H9 (cell line): ENCODE results near the gene KLLN. TPM values are rescaled to one million over a fixed set of nuclear protein-coding genes. Genes with fewer than 3 reads are reported as not detected.

ENCODE experiments used
- DNase-seq: peaks from one replicate; pipeline ENCODE4 v3.0.0-alpha.2; 2017
- H2AFZ ChIP-seq: one replicate; pipeline ENCODE4 v1.6.1; 2013; ENCODE audit warnings: mild to moderate bottlenecking, low read length, control low read depth, moderate library complexity
- H2AK5ac ChIP-seq: 2 replicates; pipeline ENCODE4 v1.6.1; 2013; ENCODE audit warnings: low read length, control low read depth, mixed read lengths; ENCODE audit not compliant: insufficient read length
- H2BK120ac ChIP-seq: one replicate; pipeline ENCODE4 v1.6.1; 2013; ENCODE audit warnings: low read depth, mild to moderate bottlenecking, low read length, control low read depth, inconsistent platforms; ENCODE audit not compliant: poor library complexity, severe bottlenecking
- H2BK12ac ChIP-seq: 2 replicates; pipeline ENCODE4 v1.6.1; 2013; ENCODE audit warnings: low read length, control low read depth, mixed read lengths, low read depth; ENCODE audit not compliant: insufficient read length
- H2BK15ac ChIP-seq: 2 replicates; pipeline ENCODE4 v1.6.1; 2013; ENCODE audit warnings: low read depth, low read length, control low read depth
- H2BK20ac ChIP-seq: one replicate; pipeline ENCODE4 v1.6.1; 2013; ENCODE audit warnings: low read depth, mild to moderate bottlenecking, low read length, control low read depth, inconsistent platforms; ENCODE audit not compliant: poor library complexity, severe bottlenecking
- H2BK5ac ChIP-seq: 2 replicates; pipeline ENCODE4 v1.6.1; 2013; ENCODE audit warnings: low read length, control low read depth, mixed read lengths; ENCODE audit not compliant: insufficient read length
- H3K14ac ChIP-seq: 2 replicates; pipeline ENCODE4 v1.6.1; 2013; ENCODE audit warnings: low read length, control low read depth; ENCODE audit not compliant: insufficient read depth
- H3K18ac ChIP-seq: 2 replicates; pipeline ENCODE4 v1.6.1; 2013; ENCODE audit warnings: low read depth, mild to moderate bottlenecking, mixed read lengths, low read length, control low read depth; ENCODE audit not compliant: insufficient read length
- H3K23ac ChIP-seq: 2 replicates; pipeline ENCODE4 v1.6.1; 2013; ENCODE audit warnings: low read length, control low read depth, mixed read lengths, low read depth; ENCODE audit not compliant: insufficient read length
- H3K23me2 ChIP-seq: 2 replicates; pipeline ENCODE4 v1.6.1; 2013; ENCODE audit warnings: low read depth, mild to moderate bottlenecking, mixed read lengths, low read length, control low read depth; ENCODE audit not compliant: insufficient read length, poor library complexity, severe bottlenecking
- H3K27ac ChIP-seq: 2 replicates; pipeline ENCODE4 v1.5.1; 2013; ENCODE audit warnings: low read length, control low read depth, mixed read lengths, low read depth; ENCODE audit not compliant: insufficient read length
- H3K27me3 ChIP-seq: 2 replicates; pipeline ENCODE4 v1.6.1; 2013; ENCODE audit warnings: low read length, control low read depth, inconsistent platforms; ENCODE audit not compliant: insufficient read depth
- H3K4ac ChIP-seq: 2 replicates; pipeline ENCODE4 v1.6.1; 2013; ENCODE audit warnings: low read depth, mild to moderate bottlenecking, control low read depth, inconsistent platforms, low read length, moderate library complexity
- H3K4me1 ChIP-seq: 2 replicates; pipeline ENCODE4 v1.6.1; 2013; ENCODE audit warnings: low read length, control low read depth, inconsistent platforms; ENCODE audit not compliant: insufficient read depth
- H3K4me2 ChIP-seq: 2 replicates; pipeline ENCODE4 v1.6.1; 2013; ENCODE audit warnings: low read length, control low read depth, mixed read lengths; ENCODE audit not compliant: insufficient read length, insufficient read depth
- H3K56ac ChIP-seq: 2 replicates; pipeline ENCODE4 v1.6.1; 2013; ENCODE audit warnings: low read depth, mild to moderate bottlenecking, mixed read lengths, low read length, control low read depth; ENCODE audit not compliant: insufficient read length
- H3K79me1 ChIP-seq: 2 replicates; pipeline ENCODE4 v1.6.1; 2013; ENCODE audit warnings: low read depth, mild to moderate bottlenecking, moderate library complexity, low read length, control low read depth, inconsistent platforms; ENCODE audit not compliant: insufficient read depth, poor library complexity, severe bottlenecking
- H3K79me2 ChIP-seq: 2 replicates; pipeline ENCODE4 v1.6.1; 2013; ENCODE audit warnings: low read length, control low read depth, inconsistent platforms; ENCODE audit not compliant: insufficient read depth
- H3K9ac ChIP-seq: 2 replicates; pipeline ENCODE4 v1.6.1; 2013; ENCODE audit warnings: low read length, control low read depth, mixed read lengths; ENCODE audit not compliant: insufficient read length; ENCODE audit errors: extremely low read depth
- H3K9me3 ChIP-seq: one replicate; pipeline ENCODE4 v1.6.1; 2013; ENCODE audit warnings: low read depth, low read length, inconsistent platforms; ENCODE audit not compliant: control insufficient read depth
- H3T11ph ChIP-seq: one replicate; pipeline ENCODE4 v1.6.1; 2013; ENCODE audit warnings: mild to moderate bottlenecking, low read length, control low read depth, inconsistent platforms
- H4K20me1 ChIP-seq: one replicate; pipeline ENCODE4 v1.6.1; 2013; ENCODE audit not compliant: control insufficient read depth, insufficient read length, insufficient read depth
- H4K5ac ChIP-seq: 2 replicates; pipeline ENCODE4 v1.6.1; 2013; ENCODE audit warnings: low read depth, mild to moderate bottlenecking, mixed read lengths, low read length, control low read depth; ENCODE audit not compliant: insufficient read length
- H4K8ac ChIP-seq: replicated peaks from 2 replicates; pipeline ENCODE4 v1.6.1; 2013; ENCODE audit warnings: low read length, control low read depth, mixed read lengths, low read depth; ENCODE audit not compliant: insufficient read length
- H4K91ac ChIP-seq: 2 replicates; pipeline ENCODE4 v1.6.1; 2013; ENCODE audit warnings: low read depth, mild to moderate bottlenecking, moderate library complexity, mixed read lengths, low read length, control low read depth; ENCODE audit not compliant: insufficient read length
- H3K27ac Mint-ChIP-seq, 3 experiments: 2 replicates in 2 of 3; 3 replicates in 1 of 3; pipeline ENCODE4 v1.8.0; 2020 to 2021; ENCODE audit warnings: mixed read lengths in 3 of 3, mild to moderate bottlenecking in 1 of 3, moderate library complexity in 1 of 3
- H3K27me3 Mint-ChIP-seq: 2 replicates; pipeline ENCODE4 v1.8.0; 2021; ENCODE audit warnings: low read depth, mild to moderate bottlenecking, moderate library complexity, mixed read lengths
- H3K36me3 Mint-ChIP-seq, 3 experiments: 2 replicates in 2 of 3; 3 replicates in 1 of 3; pipeline ENCODE4 v1.8.0; 2020 to 2021; ENCODE audit warnings: low read depth in 3 of 3, mixed read lengths in 3 of 3; ENCODE audit not compliant: insufficient read depth in 1 of 3
- H3K4me1 Mint-ChIP-seq, 2 experiments: 2 replicates each; pipeline ENCODE4 v1.8.0; 2020; ENCODE audit warnings: mixed read lengths in 2 of 2
- H3K4me3 Mint-ChIP-seq, 2 experiments: 2 replicates in 1 of 2; 3 replicates in 1 of 2; pipeline ENCODE4 v1.8.0; 2020 to 2021; ENCODE audit warnings: mild to moderate bottlenecking in 2 of 2, mixed read lengths in 2 of 2, moderate library complexity in 1 of 2
- H3K9me3 Mint-ChIP-seq, 2 experiments: 2 replicates in 1 of 2; 3 replicates in 1 of 2; pipeline ENCODE4 v1.8.0; 2020; ENCODE audit warnings: mild to moderate bottlenecking in 2 of 2, mixed read lengths in 2 of 2, moderate library complexity in 1 of 2
- WGBS: extraction: QIAGEN DNeasy Blood & Tissue Kit; methylation state at CpG from one replicate; pipeline ENCODE4 v1.1.7; 2013; ENCODE audit warnings: missing lambda C conversion rate, low lambda C conversion rate, mixed read lengths; ENCODE audit not compliant: insufficient read length; ENCODE audit errors: extremely low coverage; 5-methylcytosine and 5-hydroxymethylcytosine counted together
- total RNA-seq: library from RNA; stranded (reverse); gene quantifications from 2 replicates; pipeline ENCODE4 v1.2.1, GENCODE V29; 2021
- TF ChIP-seq, protein P1 (sequence below): fragments of 200-600 bp; sonication (generic); conservative IDR thresholded peaks from 3 replicates; pipeline ENCODE4 v1.8.0; 2021; ENCODE audit warnings: antibody characterized with exemption, mild to moderate bottlenecking

Gene KLLN
- total RNA-seq, 1 experiment from 2014 or later, result 0.79 TPM

- Histone ChIP-seq H3K9ac (no peak overlapping the region), H2BK15ac (no peak overlapping the region), H3K23ac (no peak overlapping the region), H3K79me2 (no peaks in the 10 kb centered on the region; the same call in 1 of the 2 replicates), H2AK5ac (no peak overlapping the region), H2BK120ac (no peak overlapping the region), H4K20me1 (no peaks in the 10 kb centered on the region), H2AFZ (no peak overlapping the region), H3K14ac (no peak overlapping the region), H4K91ac (no peak overlapping the region), H3K4me1 (no peaks in the 10 kb centered on the region), H3K18ac (no peak overlapping the region), H4K5ac (no peak overlapping the region), H3K27me3 (no peaks in the 10 kb centered on the region), H3K56ac (no peak overlapping the region), H3K27ac (no peak overlapping the region), H3K23me2 (no peaks in the 10 kb centered on the region), H2BK5ac (no peak overlapping the region), H2BK12ac (no peak overlapping the region), H3K79me1 (no peaks in the 10 kb centered on the region), H3K4me2 (no peak overlapping the region), H3K4ac (no peak overlapping the region), H3T11ph (no peak overlapping the region), H4K8ac (no peak overlapping the region), H3K9me3 (no peaks in the 10 kb centered on the region), H2BK20ac (no peak overlapping the region)
- Mint-ChIP-seq H3K4me1 (peaks cover 5% of the 10 kb centered on the region in 2 experiments; a peak in 3 of 4 replicates), H3K27me3 (no peaks in the 10 kb centered on the region), H3K9me3 (peaks cover 5 to 10% of the 10 kb centered on the region in 2 experiments; a peak in 3 of 5 replicates), H3K27ac (peak overlapping the region in 2 of 3 experiments; percentile 2 to 49; a peak in 2 of 7 replicates), H3K4me3 (no peak overlapping the region; a peak in 1 of 5 replicates), H3K36me3 (peaks cover 24 to 28% (median 28%) of the 10 kb centered on the region in 3 experiments)
- WGBS, result no CpG with 5 or more reads among the region's 9 CpGs
- TF ChIP-seq, protein P1, sequence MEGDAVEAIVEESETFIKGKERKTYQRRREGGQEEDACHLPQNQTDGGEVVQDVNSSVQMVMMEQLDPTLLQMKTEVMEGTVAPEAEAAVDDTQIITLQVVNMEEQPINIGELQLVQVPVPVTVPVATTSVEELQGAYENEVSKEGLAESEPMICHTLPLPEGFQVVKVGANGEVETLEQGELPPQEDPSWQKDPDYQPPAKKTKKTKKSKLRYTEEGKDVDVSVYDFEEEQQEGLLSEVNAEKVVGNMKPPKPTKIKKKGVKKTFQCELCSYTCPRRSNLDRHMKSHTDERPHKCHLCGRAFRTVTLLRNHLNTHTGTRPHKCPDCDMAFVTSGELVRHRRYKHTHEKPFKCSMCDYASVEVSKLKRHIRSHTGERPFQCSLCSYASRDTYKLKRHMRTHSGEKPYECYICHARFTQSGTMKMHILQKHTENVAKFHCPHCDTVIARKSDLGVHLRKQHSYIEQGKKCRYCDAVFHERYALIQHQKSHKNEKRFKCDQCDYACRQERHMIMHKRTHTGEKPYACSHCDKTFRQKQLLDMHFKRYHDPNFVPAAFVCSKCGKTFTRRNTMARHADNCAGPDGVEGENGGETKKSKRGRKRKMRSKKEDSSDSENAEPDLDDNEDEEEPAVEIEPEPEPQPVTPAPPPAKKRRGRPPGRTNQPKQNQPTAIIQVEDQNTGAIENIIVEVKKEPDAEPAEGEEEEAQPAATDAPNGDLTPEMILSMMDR, result no peak
- DNase-seq, result no peak
Measured at GRCh38 chr10:87878664-87879459, 15.5 kb upstream of the KLLN start.
